ENCODE data around the gene SYT6. TPM values are rescaled to one million over a fixed set of nuclear protein-coding genes. Genes with fewer than 3 reads are reported as not detected.

The SYT6 gene
- total RNA-seq, 4 donors from 2014 or later: 2.0 TPM; not detected in 3

DNA sequence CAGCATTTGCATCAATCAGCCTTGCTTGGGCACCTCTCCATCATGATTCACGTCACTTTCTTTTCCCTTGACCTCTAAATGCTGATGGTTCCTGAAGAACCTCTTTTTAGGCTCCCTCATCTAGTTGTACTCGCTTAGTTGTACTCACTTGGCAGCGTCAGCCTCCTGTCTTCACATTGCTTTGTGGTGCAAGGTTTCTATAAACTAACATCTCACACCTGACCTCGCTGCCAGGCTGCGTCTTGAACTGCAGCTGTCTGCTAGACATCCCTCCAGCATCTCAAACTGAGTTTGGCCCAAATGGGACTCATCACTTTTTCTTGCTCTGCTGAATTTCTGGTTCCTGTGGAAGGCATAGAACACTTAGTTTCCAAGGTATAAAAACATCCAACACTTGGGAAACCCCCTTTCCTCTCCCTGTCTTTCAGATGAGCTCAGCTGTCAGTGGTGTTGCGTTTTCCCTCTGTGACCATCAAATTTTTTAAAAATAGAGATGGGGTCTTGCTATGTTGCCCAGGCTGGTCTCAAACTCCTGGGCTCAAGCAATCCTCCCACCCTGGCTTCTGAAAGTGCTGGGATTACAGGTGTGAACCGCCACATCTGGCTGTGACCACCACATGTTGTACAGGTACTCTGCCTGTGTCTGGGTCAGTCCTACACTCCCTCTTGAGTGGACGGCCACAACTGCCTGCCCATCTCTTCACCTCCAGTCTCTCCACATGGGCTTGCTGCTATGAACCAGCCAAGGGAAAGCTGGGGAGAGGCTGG lies 66.9 kb downstream of the SYT6 start:
- no peaks in the 10 kb centered on the region for H3K27me3 ChIP-seq
- H3K4me1 ChIP-seq: peaks cover 0 to 9% (median 0%) of the 10 kb centered on the region in 3 donors
- H3K4me3 ChIP-seq: no peak overlapping the region
- ATAC-seq: no peak
- H3K9me3 ChIP-seq: no peaks in the 10 kb centered on the region
- no peaks in the 10 kb centered on the region for H3K36me3 ChIP-seq
- 62 to 84% methylated on average over 5 to 7 of the region's 8 CpGs for WGBS, 2 donors (ENCODE audit: low coverage in 1 of 2)
- no peak overlapping the region for H3K27ac ChIP-seq
- TF ChIP-seq POLR2AphosphoS5 (IDR thresholded peaks at IDR 0.05) (no peak), POLR2A (IDR thresholded peaks at IDR 0.05) (no peak), EP300 (IDR thresholded peaks at IDR 0.05) (no peak), CTCF (IDR thresholded peaks at IDR 0.05) (no peak)

- Histone ChIP-seq H3K4me1 (peaks cover 0 to 20% (median 0%) of the 10 kb centered on the region in 3 donors), H3K4me3 (no peak overlapping the region), H3K27me3 (no peaks in the 10 kb centered on the region), H3K9me3 (no peaks in the 10 kb centered on the region), H3K36me3 (no peaks in the 10 kb centered on the region), H3K27ac (no peak overlapping the region)
- 79 to 100% methylated on average over 1 to 2 of the region's 2 CpGs for WGBS, 2 donors (ENCODE audit: low coverage in 1 of 2)
- ATAC-seq: no peak
- TF ChIP-seq CTCF (IDR thresholded peaks at IDR 0.05): no peak
- no peak for TF ChIP-seq EP300 (IDR thresholded peaks at IDR 0.05)
- no peak for TF ChIP-seq POLR2AphosphoS5 (IDR thresholded peaks at IDR 0.05)
- TF ChIP-seq POLR2A (IDR thresholded peaks at IDR 0.05): no peak
These were observed 70.6 kb downstream of the SYT6 start for GRCh38 chr1:114082867-114083585.

- H3K27ac ChIP-seq: peak overlapping the region in 1 of 4 donors; percentile 38
- H3K4me1 ChIP-seq: peaks cover 0 to 20% (median 0%) of the 10 kb centered on the region in 3 donors
- H3K27me3 ChIP-seq: no peaks in the 10 kb centered on the region
- WGBS, 2 donors (ENCODE audit: low coverage in 1 of 2): 88% methylated on average over 1 of the region's 2 CpGs; no CpG with 5 or more reads in 1 of the 2 donors
- no peak overlapping the region for H3K4me3 ChIP-seq
- H3K9me3 ChIP-seq: no peaks in the 10 kb centered on the region
- no peaks in the 10 kb centered on the region for H3K36me3 ChIP-seq
- ATAC-seq: no peak
- TF ChIP-seq CTCF (IDR thresholded peaks at IDR 0.05): no peak
- no peak for TF ChIP-seq POLR2A (IDR thresholded peaks at IDR 0.05)
- no peak for TF ChIP-seq EP300 (IDR thresholded peaks at IDR 0.05)
These were observed 71.4 kb downstream of the SYT6 start for GRCh38 chr1:114082304-114082630.

- Histone ChIP-seq H3K4me3 (no peak overlapping the region), H3K9me3 (no peaks in the 10 kb centered on the region), H3K36me3 (no peaks in the 10 kb centered on the region), H3K4me1 (peaks cover 0 to 20% (median 0%) of the 10 kb centered on the region in 3 donors), H3K27ac (peak overlapping the region in 1 of 4 donors; percentile 38), H3K27me3 (no peaks in the 10 kb centered on the region)
- WGBS, 2 donors (ENCODE audit: low coverage in 1 of 2): 34 to 75% methylated on average over 9 to 14 of the region's 17 CpGs
- ATAC-seq: peak; percentile 60
- TF ChIP-seq CTCF (IDR thresholded peaks at IDR 0.05) (no peak), POLR2A (IDR thresholded peaks at IDR 0.05) (no peak), POLR2AphosphoS5 (IDR thresholded peaks at IDR 0.05) (no peak), EP300 (IDR thresholded peaks at IDR 0.05) (no peak)
These were observed 72.0 kb downstream of the SYT6 start for GRCh38 chr1:114081437-114082303.

Measured in gastroesophageal sphincter (tissue), 4 donors.